Fibroblast of lung (primary cell): Measurements from ENCODE around the gene CDH7.

Experiments
- CTCF ChIP-seq, 2 donors: IDR thresholded peaks in 1 of 2; conservative IDR thresholded peaks in 1 of 2; 1 replicate in 1 of 2; 2 replicates in 1 of 2; pipeline ENCODE4 v1.5.1; 2011 to 2012; ENCODE audit warnings: low read length in 2 of 2, control low read depth in 1 of 2, inconsistent platforms in 1 of 2, low read depth in 1 of 2, mild to moderate bottlenecking in 1 of 2
- EZH2 ChIP-seq: IDR thresholded peaks from 2 replicates; pipeline ENCODE4 v1.5.1; 2012; ENCODE audit warnings: low read length, control low read depth, mild to moderate bottlenecking; ENCODE audit errors: missing control alignments

- TF ChIP-seq EZH2, result no peak
- TF ChIP-seq CTCF (conservative IDR thresholded peaks at IDR 0.05 in 1 of 2, IDR thresholded peaks at IDR 0.05 in 1 of 2; ENCODE audit: low read depth in 1 of 2, low read length in 2 of 2), result no peak
Measured at GRCh38 chr18:65755616-65756015, 4.8 kb downstream of the CDH7 start.
